ENCODE results near the gene TRAK2. TPM values are rescaled to one million over a fixed set of nuclear protein-coding genes. Genes with fewer than 3 reads are reported as not detected.

Gene TRAK2
- total and polyA plus RNA-seq, 2 of the 13 experiments (the other 11 are each of a cell fraction or from before 2014, with no cell fraction given): 7.7 to 21.0 TPM

DNA sequence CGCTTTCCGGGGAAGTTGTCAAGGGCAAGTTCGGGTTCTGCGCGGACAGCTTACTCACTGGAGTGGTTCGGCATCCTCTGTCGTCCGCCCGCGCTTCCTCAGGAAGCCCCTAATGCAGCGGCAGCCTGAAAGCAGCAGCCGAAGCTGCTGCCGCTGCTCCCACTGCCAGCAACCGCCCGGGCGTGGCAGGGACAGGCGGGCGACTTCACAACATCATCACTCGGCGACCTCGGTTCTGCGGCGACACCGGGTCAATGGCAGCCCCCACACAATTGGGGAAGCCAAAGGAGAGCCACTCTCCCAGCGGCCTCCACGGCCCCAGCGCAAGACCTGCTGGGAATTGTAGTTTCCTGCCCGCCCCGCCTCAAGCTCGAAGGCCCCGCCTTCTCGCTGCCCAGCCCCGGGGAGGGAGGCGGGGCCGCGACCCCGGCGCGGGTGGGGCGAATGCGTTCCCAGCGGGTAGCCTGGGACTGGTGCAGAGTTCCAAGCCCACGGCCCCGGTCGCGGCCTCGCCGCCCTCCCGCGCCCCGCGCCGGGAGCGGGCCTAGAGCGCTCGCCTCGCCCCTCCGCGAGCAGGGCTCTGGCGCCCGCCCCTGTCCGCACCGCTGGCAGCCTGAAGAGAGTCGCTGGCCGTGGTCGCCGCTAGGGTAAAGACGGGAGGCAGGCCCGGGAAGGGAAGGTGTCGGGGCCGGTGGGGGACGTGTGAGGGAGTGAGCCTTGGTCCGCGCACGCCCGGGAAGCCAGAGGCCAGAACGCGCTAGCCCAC is at the start of gene TRAK2, which contains the start of gene STRADB (continued):
- TF ChIP-seq, protein P1, sequence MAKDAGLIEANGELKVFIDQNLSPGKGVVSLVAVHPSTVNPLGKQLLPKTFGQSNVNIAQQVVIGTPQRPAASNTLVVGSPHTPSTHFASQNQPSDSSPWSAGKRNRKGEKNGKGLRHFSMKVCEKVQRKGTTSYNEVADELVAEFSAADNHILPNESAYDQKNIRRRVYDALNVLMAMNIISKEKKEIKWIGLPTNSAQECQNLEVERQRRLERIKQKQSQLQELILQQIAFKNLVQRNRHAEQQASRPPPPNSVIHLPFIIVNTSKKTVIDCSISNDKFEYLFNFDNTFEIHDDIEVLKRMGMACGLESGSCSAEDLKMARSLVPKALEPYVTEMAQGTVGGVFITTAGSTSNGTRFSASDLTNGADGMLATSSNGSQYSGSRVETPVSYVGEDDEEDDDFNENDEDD (CRISPR knock-in tag; IDR thresholded peaks at IDR 0.05; ENCODE audit: borderline replicate concordance): no peak
- peak; percentile 65 for TF ChIP-seq ZNF777 (CRISPR knock-in tag; IDR thresholded peaks at IDR 0.05)
- TF ChIP-seq SIN3B (IDR thresholded peaks at IDR 0.05; ENCODE audit: low read length): peak; percentile 78
- TF ChIP-seq PRPF4 (IDR thresholded peaks at IDR 0.05; ENCODE audit: low read depth, low read length, poor library complexity, severe bottlenecking): no peak
- TF ChIP-seq THRA (CRISPR knock-in tag; IDR thresholded peaks at IDR 0.05; ENCODE audit: borderline replicate concordance): peak; percentile 89; the same call in 1 of the 2 replicates
- no peak for TF ChIP-seq NFIB (CRISPR knock-in tag; IDR thresholded peaks at IDR 0.05; ENCODE audit: borderline replicate concordance)
- no peak for TF ChIP-seq ZNF382 (CRISPR knock-in tag; IDR thresholded peaks at IDR 0.05; ENCODE audit: borderline replicate concordance)
- no peak for TF ChIP-seq ZUFSP (CRISPR knock-in tag; IDR thresholded peaks at IDR 0.05; ENCODE audit: borderline replicate concordance)
- no peak for TF ChIP-seq PLSCR1 (CRISPR knock-in tag; IDR thresholded peaks at IDR 0.05; ENCODE audit: borderline replicate concordance)
- peak; percentile 57; the same call in 1 of the 2 replicates for TF ChIP-seq RFX5 (IDR thresholded peaks at IDR 0.05; ENCODE audit: low read depth, low read length)
- no peak for TF ChIP-seq ZNF569 (CRISPR knock-in tag; IDR thresholded peaks at IDR 0.05; ENCODE audit: borderline replicate concordance)
- TF ChIP-seq ZNF232 (CRISPR knock-in tag; IDR thresholded peaks at IDR 0.05; ENCODE audit: borderline replicate concordance): no peak; the same call in 1 of the 2 replicates
- TF ChIP-seq TOPORS (CRISPR knock-in tag; IDR thresholded peaks at IDR 0.05): peak; percentile 82
- TF ChIP-seq ZNF264 (CRISPR knock-in tag; IDR thresholded peaks at IDR 0.05): peak; percentile 8; the same call in 1 of the 2 replicates
- TF ChIP-seq RBM39 (IDR thresholded peaks at IDR 0.05; ENCODE audit: low read depth, low read length, poor library complexity, severe bottlenecking): peak; percentile 88
- peak; percentile 51 for TF ChIP-seq FOXA3 (CRISPR knock-in tag; IDR thresholded peaks at IDR 0.05)
- TF ChIP-seq, protein P2, sequence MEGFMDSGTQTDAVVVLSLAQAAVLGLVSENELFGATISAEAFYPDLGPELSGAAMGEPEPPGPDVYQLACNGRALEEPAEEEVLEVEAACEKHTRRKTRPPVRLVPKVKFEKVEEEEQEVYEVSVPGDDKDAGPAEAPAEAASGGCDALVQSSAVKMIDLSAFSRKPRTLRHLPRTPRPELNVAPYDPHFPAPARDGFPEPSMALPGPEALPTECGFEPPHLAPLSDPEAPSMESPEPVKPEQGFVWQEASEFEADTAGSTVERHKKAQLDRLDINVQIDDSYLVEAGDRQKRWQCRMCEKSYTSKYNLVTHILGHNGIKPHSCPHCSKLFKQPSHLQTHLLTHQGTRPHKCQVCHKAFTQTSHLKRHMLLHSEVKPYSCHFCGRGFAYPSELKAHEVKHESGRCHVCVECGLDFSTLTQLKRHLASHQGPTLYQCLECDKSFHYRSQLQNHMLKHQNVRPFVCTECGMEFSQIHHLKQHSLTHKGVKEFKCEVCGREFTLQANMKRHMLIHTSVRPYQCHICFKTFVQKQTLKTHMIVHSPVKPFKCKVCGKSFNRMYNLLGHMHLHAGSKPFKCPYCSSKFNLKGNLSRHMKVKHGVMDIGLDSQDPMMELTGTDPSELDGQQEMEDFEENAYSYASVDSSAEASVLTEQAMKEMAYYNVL (CRISPR knock-in tag; IDR thresholded peaks at IDR 0.05; ENCODE audit: borderline replicate concordance): peak; percentile 91
- peak; percentile 97 for TF ChIP-seq YY1 (IDR thresholded peaks at IDR 0.05; ENCODE audit: insufficient read depth, insufficient replicate concordance, low read depth, low read length)
- TF ChIP-seq SMAD3 (CRISPR knock-in tag; IDR thresholded peaks at IDR 0.05): peak; percentile 88
- no peak; the same call in 1 of the 2 replicates for TF ChIP-seq HMG20A (CRISPR knock-in tag; IDR thresholded peaks at IDR 0.05; ENCODE audit: borderline replicate concordance)
- TF ChIP-seq ZNF652 (CRISPR knock-in tag; IDR thresholded peaks at IDR 0.05; ENCODE audit: borderline replicate concordance, low read depth): no peak

Data from HepG2 (cell line).